Testis (tissue), 3 donors: ENCODE results near the gene CASP5. TPM values are rescaled to one million over a fixed set of nuclear protein-coding genes. Genes with fewer than 3 reads are reported as not detected.

Experiments
- polyA plus RNA-seq: library from polyadenylated mRNA; stranded (reverse); fragments of 350-450 nt; fragmentation: Illumina TruSeq; extraction: RNeasy Lipid Tissue Mini Kit (QIAGEN cat#74804); gene quantifications from one replicate; pipeline ENCODE4 v1.2.3, GENCODE V29; 2014; ENCODE audit warnings: low read depth, low replicate concordance; ENCODE audit not compliant: insufficient read depth
- total RNA-seq, 2 donors: library from RNA; depleted of rRNA; stranded (reverse); fragments of >200 nt; gene quantifications; one replicate each; pipeline ENCODE4 v1.2.3, GENCODE V29; 2016

Gene CASP5
- total and polyA plus RNA-seq, 3 donors from 2014 or later: 0.37 TPM; not detected in 2

Other genes starting within 250 kb of the CASP5 start
- gene CASP12, start 124.7 kb downstream of the CASP5 start, total RNA-seq: under 1 TPM; 0.31 to 0.94 TPM
- not detected for gene CASP12, start 124.7 kb downstream of the CASP5 start, polyA plus RNA-seq
- gene CASP4, start 54.6 kb downstream of the CASP5 start, total RNA-seq: 10 to 100 TPM; 16.1 to 20.7 TPM
- 12.9 TPM for gene CASP4, start 54.6 kb downstream of the CASP5 start, polyA plus RNA-seq
- gene CASP1, start 12.0 kb upstream of the CASP5 start, total RNA-seq: 1 to 10 TPM; 1.8 to 3.9 TPM
- 6.1 TPM for gene CASP1, start 12.0 kb upstream of the CASP5 start, polyA plus RNA-seq
- gene CARD16, start 22.2 kb upstream of the CASP5 start, total RNA-seq: 1 to 10 TPM; 1.4 to 1.5 TPM
- gene CARD16, start 22.2 kb upstream of the CASP5 start, polyA plus RNA-seq: 5.7 TPM
- 1 to 10 TPM in 1 of 2 donors, under 1 TPM in 1; 0.81 to 2.3 TPM for gene CARD18, start 116.6 kb upstream of the CASP5 start, total RNA-seq
- gene CARD18, start 116.6 kb upstream of the CASP5 start, polyA plus RNA-seq: 0.92 TPM